DND-41 (cell line): ENCODE measurements around the gene TUBA4B.
"Not testable (repeated sequence)": the region's sequence is repeated elsewhere in the genome, so short reads cannot be mapped to it uniquely, and the experiment has no call there.

Source experiments
- CTCF ChIP-seq: IDR thresholded peaks from 2 replicates; pipeline ENCODE4 v1.5.1; 2012; ENCODE audit warnings: borderline replicate concordance, low read length, moderate library complexity, mild to moderate bottlenecking; ENCODE audit not compliant: poor library complexity, severe bottlenecking; ENCODE audit errors: extremely low read depth
- EZH2 ChIP-seq: IDR thresholded peaks from 3 replicates; pipeline ENCODE4 v1.6.1; 2012; ENCODE audit warnings: borderline replicate concordance, low read depth, mild to moderate bottlenecking, moderate library complexity, low read length, inconsistent platforms; ENCODE audit not compliant: severe bottlenecking

DNA sequence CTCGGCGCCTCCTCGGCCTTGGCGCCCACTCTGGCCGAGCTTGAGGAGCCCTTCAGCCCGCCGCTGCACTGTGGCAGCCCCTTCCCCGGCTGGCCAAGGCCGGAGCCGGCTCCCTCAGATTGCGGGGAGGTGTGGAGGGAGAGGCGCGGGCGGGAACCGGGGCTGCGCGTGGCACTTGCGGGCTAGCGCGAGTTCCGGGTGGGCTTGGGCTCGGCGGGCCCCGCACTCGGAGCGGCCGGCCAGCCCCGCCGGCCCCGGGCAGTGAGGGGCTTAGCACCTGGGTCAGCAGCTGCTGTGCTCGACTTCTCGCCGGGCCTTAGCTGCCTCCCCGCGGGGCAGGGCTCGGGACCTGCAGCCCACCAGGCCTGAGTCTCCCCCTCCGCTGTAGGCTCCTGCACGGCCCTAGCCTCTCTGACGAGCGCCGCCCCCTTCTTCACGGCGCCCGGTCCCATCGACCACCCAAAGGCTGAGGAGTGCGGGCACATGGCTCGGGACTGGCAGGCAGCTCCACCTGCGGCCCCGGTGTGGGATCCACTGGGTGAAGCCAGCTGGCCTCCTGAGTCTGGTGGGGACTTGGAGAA lies 59.7 kb downstream of the TUBA4B start:
- not testable (repeated sequence) for TF ChIP-seq EZH2, CTCF
